ENCODE measurements around the gene WDR41.

- no peak for TF ChIP-seq POLR2A (IDR thresholded peaks at IDR 0.05; ENCODE audit: borderline replicate concordance, extremely low read depth, insufficient read depth, insufficient read length)
- TF ChIP-seq CTCF (IDR thresholded peaks at IDR 0.05 in 2 of 3, conservative IDR thresholded peaks at IDR 0.05 in 1 of 3; ENCODE audit: borderline replicate concordance in 1 of 3, insufficient read depth in 1 of 3, low read depth in 2 of 3, low read length in 2 of 3): no peak
- TF ChIP-seq MAX (IDR thresholded peaks at IDR 0.05): no peak
- no peak for TF ChIP-seq TCF7L2 (IDR thresholded peaks at IDR 0.05; ENCODE audit: borderline replicate concordance, extremely low read depth, insufficient read depth, insufficient read length)
- no peak for TF ChIP-seq POLR2AphosphoS5 (IDR thresholded peaks at IDR 0.05; ENCODE audit: low read depth, low read length)
- no peak for TF ChIP-seq ZNF274 (IDR thresholded peaks at IDR 0.05; ENCODE audit: low read depth, low read length)
Measured at GRCh38 chr5:77394064-77394715, 97.9 kb downstream of the WDR41 start.

Measured in HCT116 (cell line).